Activated CD8-positive, alpha-beta memory T cell treated with anti-CD3 and anti-CD28 coated beads, Interleukin-2, amount 50 U/mL, for 48 hours (primary cell): ENCODE measurements around the gene DIAPH2.
"Not testable (repeated sequence)": the region's sequence is repeated elsewhere in the genome, so short reads cannot be mapped to it uniquely, and the experiment has no call there.

Experiments used
- DNase-seq: peaks from one replicate; pipeline ENCODE4 v3.0.0-alpha.2; 2020

The DIAPH2 gene

GRCh38 chrX:96834137-96834536, 149.5 kb downstream of the DIAPH2 start:
- DNase-seq: no peak

- DNase-seq: no peak
Measured at GRCh38 chrX:96835660-96836289, 151.1 kb downstream of the DIAPH2 start.

GRCh38 chrX:96837808-96838207, 153.2 kb downstream of the DIAPH2 start:
- DNase-seq: no peak

- no peak for DNase-seq
Measured at GRCh38 chrX:96838537-96838936, 153.9 kb downstream of the DIAPH2 start.

- no peak for DNase-seq
Measured at GRCh38 chrX:96841325-96841724, 156.7 kb downstream of the DIAPH2 start.

- DNase-seq: not testable (repeated sequence)
Measured at GRCh38 chrX:96841866-96842265, 157.2 kb downstream of the DIAPH2 start.

GRCh38 chrX:96843566-96843965, 158.9 kb downstream of the DIAPH2 start:
- no peak for DNase-seq

GRCh38 chrX:96846841-96847240, 162.2 kb downstream of the DIAPH2 start:
- DNase-seq: no peak

- DNase-seq: not testable (repeated sequence)
Measured at GRCh38 chrX:96859422-96859821, 174.8 kb downstream of the DIAPH2 start.

GRCh38 chrX:96861218-96861617, 176.6 kb downstream of the DIAPH2 start:
- DNase-seq: no peak

GRCh38 chrX:96861661-96862060, 177.0 kb downstream of the DIAPH2 start:
- DNase-seq: no peak

- no peak for DNase-seq
Measured at GRCh38 chrX:96883608-96884007, 199.0 kb downstream of the DIAPH2 start, which contains the start of gene RPA4. TSS of gene RPA4 (plus strand) at chrX:96883908. CDS start at chrX:96884311, 403 bp downstream.

- no peak for DNase-seq
Measured at GRCh38 chrX:96884027-96884426, 199.4 kb downstream of the DIAPH2 start.

- DNase-seq: no peak
Measured at GRCh38 chrX:96889726-96890125, 205.1 kb downstream of the DIAPH2 start.

- no peak for DNase-seq
Measured at GRCh38 chrX:96906741-96907140, 222.1 kb downstream of the DIAPH2 start.

- no peak for DNase-seq
Measured at GRCh38 chrX:96907516-96908272, 223.1 kb downstream of the DIAPH2 start.

GRCh38 chrX:96909291-96909690, 224.6 kb downstream of the DIAPH2 start:
- DNase-seq: no peak

GRCh38 chrX:96918864-96919263, 234.2 kb downstream of the DIAPH2 start:
- DNase-seq: no peak

GRCh38 chrX:96919672-96920071, 235.0 kb downstream of the DIAPH2 start:
- no peak for DNase-seq

GRCh38 chrX:96924581-96924980, 239.9 kb downstream of the DIAPH2 start:
- no peak for DNase-seq

GRCh38 chrX:96929036-96929435, 244.4 kb downstream of the DIAPH2 start:
- DNase-seq: no peak

- DNase-seq: no peak
Measured at GRCh38 chrX:96957718-96958117, 273.1 kb downstream of the DIAPH2 start.

GRCh38 chrX:96971812-96972211, 287.2 kb downstream of the DIAPH2 start:
- no peak for DNase-seq

- DNase-seq: no peak
Measured at GRCh38 chrX:96978906-96979305, 294.3 kb downstream of the DIAPH2 start.

GRCh38 chrX:96979766-96980165, 295.1 kb downstream of the DIAPH2 start:
- DNase-seq: no peak
